ENCODE data around the gene CPEB3. TPM values are rescaled to one million over a fixed set of nuclear protein-coding genes. Genes with fewer than 3 reads are reported as not detected.
A peak's percentile ranks its signal among the peaks of the same experiment; 100 is the strongest.

CPEB3 gene
- total RNA-seq, 1 experiment from 2014 or later: 2.4 TPM

DNA sequence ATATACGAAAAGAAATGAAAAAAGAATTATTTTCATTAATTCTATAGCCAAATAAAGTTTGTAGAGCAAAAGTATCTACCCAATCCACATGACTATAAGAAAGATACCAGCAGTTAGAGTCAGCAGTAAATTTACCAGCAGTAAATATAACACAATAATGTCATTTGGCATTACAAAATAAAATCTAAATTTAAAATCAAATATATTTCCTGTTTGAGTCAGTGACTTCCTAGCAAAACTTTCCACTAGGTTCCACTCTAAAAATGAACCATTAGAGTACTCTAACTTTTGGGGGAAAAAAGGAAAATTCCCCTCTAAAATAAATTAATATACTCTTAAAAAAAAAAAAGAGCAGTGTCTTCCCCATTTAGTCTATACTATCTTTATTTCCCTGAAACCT is 144.8 kb downstream of the CPEB3 start:
- ATAC-seq (no peak), DNase-seq (ENCODE audit: low read depth, low spot score) (no peak)
- CTCF ChIA-PET: interaction anchor here (0.6 kb wide), 1 partner anchor 105 kb away, joined by 8 read pairs; no protein-coding TSS in a partner anchor
- TF ChIP-seq TCF7L2 (IDR thresholded peaks at IDR 0.05; ENCODE audit: low read depth, low read length) (no peak), POLR2AphosphoS5 (IDR thresholded peaks at IDR 0.05; ENCODE audit: low read depth, low read length) (no peak), SIN3A (IDR thresholded peaks at IDR 0.05; ENCODE audit: borderline replicate concordance, insufficient read depth, low read depth, low read length) (no peak)
- TF ChIP-seq, protein P1, sequence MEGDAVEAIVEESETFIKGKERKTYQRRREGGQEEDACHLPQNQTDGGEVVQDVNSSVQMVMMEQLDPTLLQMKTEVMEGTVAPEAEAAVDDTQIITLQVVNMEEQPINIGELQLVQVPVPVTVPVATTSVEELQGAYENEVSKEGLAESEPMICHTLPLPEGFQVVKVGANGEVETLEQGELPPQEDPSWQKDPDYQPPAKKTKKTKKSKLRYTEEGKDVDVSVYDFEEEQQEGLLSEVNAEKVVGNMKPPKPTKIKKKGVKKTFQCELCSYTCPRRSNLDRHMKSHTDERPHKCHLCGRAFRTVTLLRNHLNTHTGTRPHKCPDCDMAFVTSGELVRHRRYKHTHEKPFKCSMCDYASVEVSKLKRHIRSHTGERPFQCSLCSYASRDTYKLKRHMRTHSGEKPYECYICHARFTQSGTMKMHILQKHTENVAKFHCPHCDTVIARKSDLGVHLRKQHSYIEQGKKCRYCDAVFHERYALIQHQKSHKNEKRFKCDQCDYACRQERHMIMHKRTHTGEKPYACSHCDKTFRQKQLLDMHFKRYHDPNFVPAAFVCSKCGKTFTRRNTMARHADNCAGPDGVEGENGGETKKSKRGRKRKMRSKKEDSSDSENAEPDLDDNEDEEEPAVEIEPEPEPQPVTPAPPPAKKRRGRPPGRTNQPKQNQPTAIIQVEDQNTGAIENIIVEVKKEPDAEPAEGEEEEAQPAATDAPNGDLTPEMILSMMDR (IDR thresholded peaks at IDR 0.05): no peak
- TF ChIP-seq, protein P2, sequence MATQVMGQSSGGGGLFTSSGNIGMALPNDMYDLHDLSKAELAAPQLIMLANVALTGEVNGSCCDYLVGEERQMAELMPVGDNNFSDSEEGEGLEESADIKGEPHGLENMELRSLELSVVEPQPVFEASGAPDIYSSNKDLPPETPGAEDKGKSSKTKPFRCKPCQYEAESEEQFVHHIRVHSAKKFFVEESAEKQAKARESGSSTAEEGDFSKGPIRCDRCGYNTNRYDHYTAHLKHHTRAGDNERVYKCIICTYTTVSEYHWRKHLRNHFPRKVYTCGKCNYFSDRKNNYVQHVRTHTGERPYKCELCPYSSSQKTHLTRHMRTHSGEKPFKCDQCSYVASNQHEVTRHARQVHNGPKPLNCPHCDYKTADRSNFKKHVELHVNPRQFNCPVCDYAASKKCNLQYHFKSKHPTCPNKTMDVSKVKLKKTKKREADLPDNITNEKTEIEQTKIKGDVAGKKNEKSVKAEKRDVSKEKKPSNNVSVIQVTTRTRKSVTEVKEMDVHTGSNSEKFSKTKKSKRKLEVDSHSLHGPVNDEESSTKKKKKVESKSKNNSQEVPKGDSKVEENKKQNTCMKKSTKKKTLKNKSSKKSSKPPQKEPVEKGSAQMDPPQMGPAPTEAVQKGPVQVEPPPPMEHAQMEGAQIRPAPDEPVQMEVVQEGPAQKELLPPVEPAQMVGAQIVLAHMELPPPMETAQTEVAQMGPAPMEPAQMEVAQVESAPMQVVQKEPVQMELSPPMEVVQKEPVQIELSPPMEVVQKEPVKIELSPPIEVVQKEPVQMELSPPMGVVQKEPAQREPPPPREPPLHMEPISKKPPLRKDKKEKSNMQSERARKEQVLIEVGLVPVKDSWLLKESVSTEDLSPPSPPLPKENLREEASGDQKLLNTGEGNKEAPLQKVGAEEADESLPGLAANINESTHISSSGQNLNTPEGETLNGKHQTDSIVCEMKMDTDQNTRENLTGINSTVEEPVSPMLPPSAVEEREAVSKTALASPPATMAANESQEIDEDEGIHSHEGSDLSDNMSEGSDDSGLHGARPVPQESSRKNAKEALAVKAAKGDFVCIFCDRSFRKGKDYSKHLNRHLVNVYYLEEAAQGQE (IDR thresholded peaks at IDR 0.05; ENCODE audit: insufficient read depth in 1 of 2, low read depth in 2 of 2, low read length in 1 of 2): no peak
- POLR2A ChIA-PET: no interaction called here
- peaks cover 21% of the 10 kb centered on the region for H3K4me1 ChIP-seq (ENCODE audit: control insufficient read depth, insufficient read depth, low read length)
- in situ Hi-C loops (cut with HindIII; ENCODE audit: low pct_unique_long_range_greater_than_20kb, low sequenced_read_pairs): no loop called here
- H3K27ac ChIP-seq (ENCODE audit: low read length): no peak overlapping the region; the same call in 1 of the 2 replicates
- no TSS peak for BruUV-seq (replicated peaks)
- H3K36me3 ChIP-seq (ENCODE audit: control insufficient read depth, insufficient read depth, low read length): no peaks in the 10 kb centered on the region
- intact Hi-C loops (cut with micrococcal nuclease; ENCODE audit: unreplicated experiment): no loop called here
- no peaks in the 10 kb centered on the region for H3K27me3 ChIP-seq (ENCODE audit: control insufficient read depth, insufficient read depth, low read length)
- no peak overlapping the region for H3K4me3 ChIP-seq (ENCODE audit: low read depth in 2 of 2, low read length in 2 of 2)
- no peaks in the 10 kb centered on the region for H3K9me3 ChIP-seq (ENCODE audit: control insufficient read depth, insufficient read depth, low read depth, low read length)

DNA sequence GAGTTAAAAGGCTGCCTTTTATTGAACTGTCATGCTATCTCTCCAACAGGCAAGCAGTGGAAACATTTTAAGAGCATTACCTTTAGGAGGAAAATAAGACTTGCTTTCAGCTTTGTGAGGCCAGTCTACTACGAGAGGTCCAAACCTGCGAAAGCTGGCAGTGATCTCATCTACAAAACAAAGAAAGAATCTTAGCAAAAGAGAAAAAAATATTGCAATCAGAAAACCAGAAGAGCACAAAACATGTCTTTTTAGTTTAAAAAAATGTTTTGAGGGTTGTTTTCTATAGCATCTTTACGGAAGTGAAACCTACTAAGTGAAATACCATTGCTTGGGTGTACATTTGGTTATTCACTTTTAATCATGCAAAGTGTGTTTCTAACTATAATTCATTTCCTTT is 147.9 kb downstream of the CPEB3 start:
- Histone ChIP-seq H3K4me1 (ENCODE audit: control insufficient read depth, insufficient read depth, low read length) (peaks cover 21% of the 10 kb centered on the region), H3K4me3 (ENCODE audit: low read depth in 2 of 2, low read length in 2 of 2) (no peak overlapping the region), H3K9me3 (ENCODE audit: control insufficient read depth, insufficient read depth, low read depth, low read length) (no peaks in the 10 kb centered on the region), H3K27ac (ENCODE audit: low read length) (peak overlapping the region; percentile 57; the same call in 1 of the 2 replicates), H3K27me3 (ENCODE audit: control insufficient read depth, insufficient read depth, low read length) (no peaks in the 10 kb centered on the region), H3K36me3 (ENCODE audit: control insufficient read depth, insufficient read depth, low read length) (no peaks in the 10 kb centered on the region)
- ATAC-seq: peak; percentile 69; the same call in 1 of the 2 replicates
- ChIA-PET CTCF (interaction anchor here (0.6 kb wide), 1 partner anchor 50 kb away, joined by 3 read pairs; no protein-coding TSS in a partner anchor), POLR2A (no interaction called here)
- in situ Hi-C loops (cut with HindIII; ENCODE audit: low pct_unique_long_range_greater_than_20kb, low sequenced_read_pairs) (no loop called here), intact Hi-C loops (cut with micrococcal nuclease; ENCODE audit: unreplicated experiment) (no loop called here)
- no TSS peak for BruUV-seq (replicated peaks)
- TF ChIP-seq TCF7L2 (IDR thresholded peaks at IDR 0.05; ENCODE audit: low read depth, low read length): no peak
- TF ChIP-seq POLR2AphosphoS5 (IDR thresholded peaks at IDR 0.05; ENCODE audit: low read depth, low read length): no peak
- TF ChIP-seq SIN3A (IDR thresholded peaks at IDR 0.05; ENCODE audit: borderline replicate concordance, insufficient read depth, low read depth, low read length): no peak
- TF ChIP-seq, protein P1 (IDR thresholded peaks at IDR 0.05): no peak
- TF ChIP-seq, protein P2 (IDR thresholded peaks at IDR 0.05; ENCODE audit: insufficient read depth in 1 of 2, low read depth in 2 of 2, low read length in 1 of 2): no peak
- no peak for DNase-seq (ENCODE audit: low read depth, low spot score)
